Erythroblast (primary cell): ENCODE results near the gene TM6SF1.

ENCODE experiments used
- GATA1 ChIP-seq: IDR thresholded peaks from 2 replicates; pipeline ENCODE4 v1.6.1; 2011; ENCODE audit warnings: low read depth, mild to moderate bottlenecking, control low read depth, low read length, moderate library complexity
- POLR2A ChIP-seq: IDR thresholded peaks from 2 replicates; pipeline ENCODE4 v1.6.1; 2011; ENCODE audit warnings: mild to moderate bottlenecking, low read length

DNA sequence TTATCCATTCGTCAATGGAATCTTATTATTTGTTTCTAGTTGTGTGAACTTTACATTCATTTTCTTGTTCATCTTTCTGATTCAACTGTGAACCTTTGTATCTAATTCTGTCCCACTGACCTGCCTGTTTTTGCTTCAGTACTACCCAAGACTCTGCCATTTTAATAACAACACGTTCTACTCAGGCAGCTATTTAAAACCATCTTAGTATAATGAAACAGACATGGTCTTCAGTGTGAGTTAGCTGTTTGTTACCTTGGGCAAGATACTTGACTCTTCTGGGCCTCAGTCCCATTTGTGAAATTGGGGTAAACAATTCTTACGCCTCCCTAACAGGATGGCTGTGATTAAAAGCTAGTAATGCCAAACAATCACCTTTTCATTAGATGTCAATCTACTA is 42.0 kb upstream of the TM6SF1 start:
- no peak for TF ChIP-seq POLR2A
- TF ChIP-seq GATA1 = no peak
